ENCODE data around the gene DENND5B.

- TF ChIP-seq CTCF (IDR thresholded peaks at IDR 0.05 in 2 of 3, conservative IDR thresholded peaks at IDR 0.05 in 1 of 3; ENCODE audit: control insufficient read depth in 2 of 3, extremely low read depth in 1 of 3, insufficient read depth in 1 of 3, low read depth in 3 of 3, low read length in 3 of 3) = no peak
- no peak for TF ChIP-seq ZSCAN29 (IDR thresholded peaks at IDR 0.05)
- no peak for TF ChIP-seq EP300 (IDR thresholded peaks at IDR 0.05; ENCODE audit: borderline replicate concordance in 1 of 2, control insufficient read depth in 1 of 2, low read depth in 2 of 2, low read length in 2 of 2)
- no peak for TF ChIP-seq CBX3 (IDR thresholded peaks at IDR 0.05; ENCODE audit: borderline replicate concordance, low read depth)
- TF ChIP-seq ZBTB33 (IDR thresholded peaks at IDR 0.05) = no peak
- no peak for TF ChIP-seq POLR2AphosphoS5 (IDR thresholded peaks at IDR 0.05; ENCODE audit: low read length)
- no peak for TF ChIP-seq CUX1 (IDR thresholded peaks at IDR 0.05; ENCODE audit: insufficient replicate concordance, low read depth, low read length)
- TF ChIP-seq NR2F1 (conservative IDR thresholded peaks at IDR 0.05) = no peak
- no peak for TF ChIP-seq PAX8 (IDR thresholded peaks at IDR 0.05)
- TF ChIP-seq FOXM1 (IDR thresholded peaks at IDR 0.05; ENCODE audit: low read depth, low read length) = no peak
- TF ChIP-seq TCF12 (IDR thresholded peaks at IDR 0.05; ENCODE audit: low read depth, low read length) = no peak
- TF ChIP-seq POLR2A (IDR thresholded peaks at IDR 0.05; ENCODE audit: low read depth, low read length) = no peak
- no peak for TF ChIP-seq POLR2AphosphoS2 (IDR thresholded peaks at IDR 0.05; ENCODE audit: low read depth, low read length)
These were observed 4.2 kb downstream of the DENND5B start for GRCh38 chr12:31586728-31587127.

Measured in GM12878 (cell line).